ENCODE measurements around the gene TP63.

GRCh38 chr3:189698811-189699210 lies 67.6 kb downstream of the TP63 start:
- no peak for TF ChIP-seq TAF1 (IDR thresholded peaks at IDR 0.05; ENCODE audit: borderline replicate concordance, low read depth, low read length)
- no peak for TF ChIP-seq POLR2A (IDR thresholded peaks at IDR 0.05; ENCODE audit: low read depth, low read length)
- TF ChIP-seq POLR2AphosphoS5 (IDR thresholded peaks at IDR 0.05; ENCODE audit: low read depth, low read length), result no peak
